ENCODE results near the gene DENND1B. TPM values are rescaled to one million over a fixed set of nuclear protein-coding genes. Genes with fewer than 3 reads are reported as not detected.

Gene DENND1B
- total RNA-seq, 1 experiment from 2014 or later = 1.9 TPM

DNA sequence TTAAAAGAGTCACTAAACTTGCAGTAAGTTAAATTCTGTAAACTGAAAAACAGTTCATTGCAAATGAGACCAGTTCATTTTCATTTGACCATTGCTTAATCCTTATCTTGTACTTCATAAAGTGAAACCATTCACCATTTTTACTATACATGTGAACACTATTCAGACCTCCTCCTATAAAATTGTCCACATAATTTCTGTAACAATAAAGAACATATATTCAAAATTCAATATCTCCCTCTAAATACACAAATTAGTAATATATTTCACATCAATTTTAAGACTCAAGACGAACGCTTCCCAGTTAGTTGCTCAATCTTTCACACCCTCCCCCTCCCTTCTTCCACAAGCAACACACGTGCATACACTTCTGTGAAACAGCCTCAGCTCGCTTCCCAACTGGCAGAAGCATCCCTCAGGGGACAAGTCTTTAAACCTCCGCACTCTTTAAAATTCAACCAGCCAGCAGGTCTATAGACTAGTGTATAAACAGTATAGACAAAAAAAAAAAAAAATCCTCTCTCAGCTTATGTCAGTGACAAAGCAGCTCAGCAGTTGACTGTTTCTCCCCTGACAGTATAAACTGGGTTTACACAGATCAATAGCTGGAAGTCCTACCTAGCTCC lies 99.6 kb downstream of the DENND1B start:
- BruUV-seq (replicated peaks) = no TSS peak
- peak; percentile 26 for DNase-seq (ENCODE audit: low spot score)
- no peak overlapping the region for H3K27ac ChIP-seq (ENCODE audit: low read depth, low read length, poor library complexity, severe bottlenecking)
- no peak overlapping the region for H3K4me3 ChIP-seq (ENCODE audit: low read depth, low read length, poor library complexity, severe bottlenecking)
- no peaks in the 10 kb centered on the region for H3K9me3 ChIP-seq (ENCODE audit: low read depth, low read length, poor library complexity, severe bottlenecking)
- CTCF ChIA-PET = no interaction called here
- no peak for TF ChIP-seq CTCF (conservative IDR thresholded peaks at IDR 0.05; ENCODE audit: low read depth, low read length)
- no peak for TF ChIP-seq EZH2 (IDR thresholded peaks at IDR 0.05; ENCODE audit: borderline replicate concordance, low read depth, low read length, poor library complexity, severe bottlenecking)
- no peaks in the 10 kb centered on the region for H3K27me3 ChIP-seq (replicated peaks; ENCODE audit: insufficient read depth, low read depth, low read length, poor library complexity)
- no peaks in the 10 kb centered on the region for H3K4me1 ChIP-seq (ENCODE audit: insufficient read depth, low read length, poor library complexity, severe bottlenecking)
- intact Hi-C loops (cut with micrococcal nuclease; ENCODE audit: unreplicated experiment) = no loop called here
- no peaks in the 10 kb centered on the region for H3K36me3 ChIP-seq (ENCODE audit: insufficient read depth, low read length, poor library complexity, severe bottlenecking)
- POLR2A ChIA-PET (ENCODE audit: low non-redundant PET) = no interaction called here

DNA sequence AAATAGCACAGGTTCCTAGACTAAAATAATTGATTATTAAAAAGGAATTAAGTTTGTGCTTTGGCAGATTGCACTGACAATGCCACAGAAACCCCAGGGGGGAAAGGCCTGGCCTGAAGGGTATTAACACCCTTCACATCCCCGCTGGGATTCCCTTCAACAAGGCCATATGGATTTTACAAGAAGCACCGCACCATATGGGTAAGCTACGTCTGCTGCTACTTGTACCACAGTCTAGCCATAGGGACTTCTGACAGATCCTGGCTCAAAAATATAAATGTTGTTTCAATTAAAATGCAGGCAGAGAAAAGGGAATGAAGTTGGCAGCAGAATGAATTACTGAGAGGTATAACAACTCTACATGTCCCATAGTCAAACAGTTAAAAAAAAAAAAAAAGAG lies 101.0 kb downstream of the DENND1B start:
- Histone ChIP-seq H3K9me3 (ENCODE audit: low read depth, low read length, poor library complexity, severe bottlenecking) (no peaks in the 10 kb centered on the region), H3K36me3 (ENCODE audit: insufficient read depth, low read length, poor library complexity, severe bottlenecking) (no peaks in the 10 kb centered on the region), H3K27me3 (replicated peaks; ENCODE audit: insufficient read depth, low read depth, low read length, poor library complexity) (no peaks in the 10 kb centered on the region), H3K4me3 (ENCODE audit: low read depth, low read length, poor library complexity, severe bottlenecking) (no peak overlapping the region), H3K4me1 (ENCODE audit: insufficient read depth, low read length, poor library complexity, severe bottlenecking) (no peaks in the 10 kb centered on the region), H3K27ac (ENCODE audit: low read depth, low read length, poor library complexity, severe bottlenecking) (no peak overlapping the region)
- ChIA-PET POLR2A (ENCODE audit: low non-redundant PET) (no interaction called here), CTCF (interaction anchor here (0.7 kb wide), 1 partner anchor 59 kb away, joined by 3 read pairs; no protein-coding TSS in a partner anchor)
- BruUV-seq (replicated peaks) = no TSS peak
- TF ChIP-seq CTCF (conservative IDR thresholded peaks at IDR 0.05; ENCODE audit: low read depth, low read length) (no peak), EZH2 (IDR thresholded peaks at IDR 0.05; ENCODE audit: borderline replicate concordance, low read depth, low read length, poor library complexity, severe bottlenecking) (no peak)
- no peak for DNase-seq (ENCODE audit: low spot score)
- intact Hi-C loops (cut with micrococcal nuclease; ENCODE audit: unreplicated experiment) = no loop called here

DNA sequence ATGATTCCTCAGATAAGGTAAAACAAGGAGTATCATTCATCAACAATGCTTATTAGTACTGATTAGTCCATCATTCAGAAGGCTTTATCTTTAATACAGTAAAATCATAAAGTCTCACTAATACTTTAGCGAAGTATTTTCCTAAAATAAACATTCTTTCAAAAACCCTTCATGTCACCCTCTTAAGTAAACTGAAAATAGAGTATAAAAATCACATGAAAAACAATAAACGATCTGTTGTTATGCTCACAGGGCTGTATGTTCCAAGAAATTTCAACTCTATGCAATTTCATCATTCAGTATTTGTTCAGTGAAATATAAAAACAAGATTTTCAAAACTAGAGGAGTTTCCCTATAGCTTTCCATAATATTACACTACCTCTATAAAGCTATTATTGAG lies 102.0 kb downstream of the DENND1B start:
- no peaks in the 10 kb centered on the region for H3K4me1 ChIP-seq (ENCODE audit: insufficient read depth, low read length, poor library complexity, severe bottlenecking)
- no peak overlapping the region for H3K4me3 ChIP-seq (ENCODE audit: low read depth, low read length, poor library complexity, severe bottlenecking)
- intact Hi-C loops (cut with micrococcal nuclease; ENCODE audit: unreplicated experiment) = no loop called here
- ChIA-PET POLR2A (ENCODE audit: low non-redundant PET) (no interaction called here), CTCF (no interaction called here)
- no TSS peak for BruUV-seq (replicated peaks)
- no peak for TF ChIP-seq EZH2 (IDR thresholded peaks at IDR 0.05; ENCODE audit: borderline replicate concordance, low read depth, low read length, poor library complexity, severe bottlenecking)
- no peak for TF ChIP-seq CTCF (conservative IDR thresholded peaks at IDR 0.05; ENCODE audit: low read depth, low read length)
- no peak for DNase-seq (ENCODE audit: low spot score)
- no peaks in the 10 kb centered on the region for H3K9me3 ChIP-seq (ENCODE audit: low read depth, low read length, poor library complexity, severe bottlenecking)
- H3K27me3 ChIP-seq (replicated peaks; ENCODE audit: insufficient read depth, low read depth, low read length, poor library complexity) = no peaks in the 10 kb centered on the region
- no peak overlapping the region for H3K27ac ChIP-seq (ENCODE audit: low read depth, low read length, poor library complexity, severe bottlenecking)
- H3K36me3 ChIP-seq (ENCODE audit: insufficient read depth, low read length, poor library complexity, severe bottlenecking) = no peaks in the 10 kb centered on the region
